AG04449 (cell line): ENCODE results near the gene SPPL3.

Experiments used
- CTCF ChIA-PET: fragments of 350-600 bp; formaldehyde crosslinking; extraction: SDS; loops from one replicate; lab custom pipeline; 2021; ENCODE audit warnings: antibody characterized with exemption; lab: Yijun Ruan, JAX
- POLR2A ChIA-PET: fragments of 400-600, 350-600 bp; formaldehyde crosslinking; extraction: SDS; loops from one replicate; lab custom pipeline; 2020; ENCODE audit warnings: antibody characterized with exemption, inconsistent platforms; lab: Yijun Ruan, JAX
- DNase-seq: peaks from one replicate; pipeline ENCODE4 v3.0.0-alpha.2; 2010; ENCODE audit warnings: low read depth, low spot score
- H3K4me3 ChIP-seq: 2 replicates; pipeline ENCODE4 v1.5.1; 2011; ENCODE audit warnings: low read depth, mild to moderate bottlenecking, control low read depth, low read length
- CTCF ChIP-seq: IDR thresholded peaks from one replicate; pipeline ENCODE4 v1.5.1; 2011; ENCODE audit warnings: mild to moderate bottlenecking, moderate library complexity, low read length, control low read depth, inconsistent platforms; ENCODE audit not compliant: insufficient read depth; ENCODE audit errors: missing control alignments

The SPPL3 gene

GRCh38 chr12:120771097-120771496 lies 133.1 kb downstream of the SPPL3 start:
- CTCF ChIA-PET, result no interaction called here
- H3K4me3 ChIP-seq, result no peak overlapping the region
- POLR2A ChIA-PET, result no interaction called here
- no peak for DNase-seq
- TF ChIP-seq CTCF, result no peak

- no peak overlapping the region for H3K4me3 ChIP-seq
- no peak for TF ChIP-seq CTCF
- ChIA-PET POLR2A (no interaction called here), CTCF (no interaction called here)
- no peak for DNase-seq
Observed at GRCh38 chr12:120767071-120768024, 136.8 kb downstream of the SPPL3 start.

- no peak for TF ChIP-seq CTCF
- H3K4me3 ChIP-seq, result no peak overlapping the region
- POLR2A ChIA-PET, result no interaction called here
- CTCF ChIA-PET, result interaction anchor here (0.9 kb wide), 1 partner anchor 128 kb away, joined by 3 read pairs; no protein-coding TSS in a partner anchor
- DNase-seq, result no peak
Observed at GRCh38 chr12:120766566-120766965, 137.6 kb downstream of the SPPL3 start.

GRCh38 chr12:120764816-120765215 lies 139.3 kb downstream of the SPPL3 start:
- TF ChIP-seq CTCF, result no peak
- ChIA-PET POLR2A (no interaction called here), CTCF (interaction anchor here (0.7 to 1.1 kb wide), 2 partner anchors 70 to 118 kb away, joined by 3 read pairs; no protein-coding TSS in a partner anchor)

GRCh38 chr12:120763250-120763649 lies 140.9 kb downstream of the SPPL3 start:
- DNase-seq, result no peak
- ChIA-PET POLR2A (no interaction called here), CTCF (no interaction called here)
- no peak for TF ChIP-seq CTCF
- no peak overlapping the region for H3K4me3 ChIP-seq

More at GRCh38 chr12:120764816-120765215, 139.3 kb downstream of the SPPL3 start:
- H3K4me3 ChIP-seq, result no peak overlapping the region
- no peak for DNase-seq

GRCh38 chr12:120762086-120762485 lies 142.1 kb downstream of the SPPL3 start:
- ChIA-PET POLR2A (no interaction called here), CTCF (interaction anchor here (1.0 to 2.0 kb wide), 2 partner anchors 113 to 179 kb away, joined by 3 to 5 read pairs; no protein-coding TSS in a partner anchor)
- H3K4me3 ChIP-seq, result no peak overlapping the region
- no peak for DNase-seq
- no peak for TF ChIP-seq CTCF
